Measurements from ENCODE around the gene CCDC136. TPM values are rescaled to one million over a fixed set of nuclear protein-coding genes. Genes with fewer than 3 reads are reported as not detected.

Gene CCDC136
- total and polyA plus RNA-seq, 3 donors from 2014 or later: 265 to 564 (median 553) TPM

DNA sequence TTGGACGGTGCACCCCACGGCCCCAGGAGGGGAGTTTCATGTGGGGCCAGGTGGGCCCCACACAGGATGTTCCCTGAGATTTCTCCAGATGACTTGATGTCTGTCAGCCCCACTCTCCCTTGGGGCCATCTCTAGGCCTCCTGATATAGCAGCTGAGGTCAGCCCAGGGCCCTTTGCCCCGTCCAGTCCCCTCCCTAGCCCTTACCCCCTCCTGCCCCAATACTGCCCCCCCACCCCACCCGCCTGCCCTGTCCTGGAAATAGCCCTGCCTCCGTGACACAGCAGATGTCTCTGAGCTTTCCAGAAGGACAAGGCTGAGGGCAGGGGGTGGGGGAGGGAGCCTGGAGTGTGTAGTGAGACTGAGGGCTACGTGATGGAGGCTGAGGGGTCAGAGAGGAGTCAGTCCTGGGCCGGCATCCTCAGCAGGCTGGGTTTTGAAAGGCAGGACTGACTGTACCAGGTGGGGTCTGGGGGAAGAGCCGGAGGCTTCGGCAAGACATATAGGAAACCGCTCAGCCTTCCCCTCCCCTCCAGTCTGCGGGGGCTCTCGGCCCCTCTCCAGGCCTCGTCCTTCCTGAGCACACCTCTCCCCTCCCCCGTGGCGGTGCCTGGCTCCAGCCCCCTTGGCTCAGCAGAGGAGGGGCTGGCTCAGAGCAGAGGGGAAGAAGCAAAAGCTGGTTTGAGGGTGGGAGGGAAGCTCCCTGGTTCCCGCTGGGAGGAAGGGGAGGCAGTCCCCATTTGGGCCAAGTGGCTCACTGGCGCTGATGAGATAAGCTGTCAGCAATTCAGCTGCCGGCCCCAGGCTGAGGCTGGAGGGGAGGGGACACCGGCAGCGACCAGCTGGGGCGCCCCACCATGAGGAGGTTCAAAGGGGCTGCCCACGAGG is 40.5 kb downstream of the CCDC136 start:
- no peaks in the 10 kb centered on the region for H3K27me3 ChIP-seq
- intact Hi-C loops (cut with DNase I; ENCODE audit: low total_unique reads): no loop called here
- WGBS, 2 donors: 15 to 24% methylated on average over 8 to 22 of the region's 22 CpGs

GRCh38 chr7:128832880-128833147 is 41.0 kb downstream of the CCDC136 start:
- 47 to 60% methylated on average over 2 of the region's 2 CpGs for WGBS, 2 donors
- peak overlapping the region; percentile 59 to 61 for H3K27ac ChIP-seq
- H3K36me3 ChIP-seq (ENCODE audit: low read depth, missing control alignments): no peaks in the 10 kb centered on the region
- H3K9me3 ChIP-seq: no peaks in the 10 kb centered on the region
- peaks cover 29% of the 10 kb centered on the region for H3K4me1 ChIP-seq
- no peaks in the 10 kb centered on the region for H3K27me3 ChIP-seq
- no peak for DNase-seq
- TF ChIP-seq POLR2A (IDR thresholded peaks at IDR 0.05): no peak
- TF ChIP-seq, protein P1, sequence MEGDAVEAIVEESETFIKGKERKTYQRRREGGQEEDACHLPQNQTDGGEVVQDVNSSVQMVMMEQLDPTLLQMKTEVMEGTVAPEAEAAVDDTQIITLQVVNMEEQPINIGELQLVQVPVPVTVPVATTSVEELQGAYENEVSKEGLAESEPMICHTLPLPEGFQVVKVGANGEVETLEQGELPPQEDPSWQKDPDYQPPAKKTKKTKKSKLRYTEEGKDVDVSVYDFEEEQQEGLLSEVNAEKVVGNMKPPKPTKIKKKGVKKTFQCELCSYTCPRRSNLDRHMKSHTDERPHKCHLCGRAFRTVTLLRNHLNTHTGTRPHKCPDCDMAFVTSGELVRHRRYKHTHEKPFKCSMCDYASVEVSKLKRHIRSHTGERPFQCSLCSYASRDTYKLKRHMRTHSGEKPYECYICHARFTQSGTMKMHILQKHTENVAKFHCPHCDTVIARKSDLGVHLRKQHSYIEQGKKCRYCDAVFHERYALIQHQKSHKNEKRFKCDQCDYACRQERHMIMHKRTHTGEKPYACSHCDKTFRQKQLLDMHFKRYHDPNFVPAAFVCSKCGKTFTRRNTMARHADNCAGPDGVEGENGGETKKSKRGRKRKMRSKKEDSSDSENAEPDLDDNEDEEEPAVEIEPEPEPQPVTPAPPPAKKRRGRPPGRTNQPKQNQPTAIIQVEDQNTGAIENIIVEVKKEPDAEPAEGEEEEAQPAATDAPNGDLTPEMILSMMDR (IDR thresholded peaks at IDR 0.05): no peak
- intact Hi-C loops (cut with DNase I; ENCODE audit: low total_unique reads): no loop called here
- H3K4me3 ChIP-seq: no peak overlapping the region

More for the DNA sequence above, 40.5 kb downstream of the CCDC136 start:
- Histone ChIP-seq H3K4me1 (peaks cover 29% of the 10 kb centered on the region), H3K36me3 (ENCODE audit: low read depth, missing control alignments) (no peaks in the 10 kb centered on the region), H3K27ac (peak overlapping the region; percentile 59 to 61), H3K4me3 (no peak overlapping the region), H3K9me3 (no peaks in the 10 kb centered on the region)
- TF ChIP-seq, protein P1 (IDR thresholded peaks at IDR 0.05): no peak
- no peak for TF ChIP-seq POLR2A (IDR thresholded peaks at IDR 0.05)
- no peak for DNase-seq

- DNase-seq: peak; percentile 54
- intact Hi-C loops (cut with DNase I; ENCODE audit: low total_unique reads): no loop called here
Measured at GRCh38 chr7:128833148-128833945, 41.6 kb downstream of the CCDC136 start.

DNA sequence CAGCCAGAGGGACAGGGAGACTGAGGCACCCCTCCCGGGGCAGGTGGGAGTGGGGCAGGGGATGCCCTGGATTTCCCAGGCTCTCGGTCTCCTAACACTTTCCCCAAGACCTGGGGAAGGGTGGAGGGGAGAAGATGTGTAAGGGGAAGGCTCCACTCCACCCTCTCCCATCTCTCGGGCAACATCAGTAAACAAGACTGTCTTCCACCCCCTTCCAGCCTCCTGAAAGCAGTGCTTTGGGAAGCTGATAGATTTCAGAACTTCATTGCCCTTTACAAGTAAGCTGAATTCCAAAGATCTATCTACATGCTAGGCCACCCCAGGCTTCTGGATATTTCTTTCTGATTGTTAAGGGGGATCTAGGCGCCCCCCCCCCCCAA is 42.2 kb downstream of the CCDC136 start:
- WGBS, 2 donors: 47 to 60% methylated on average over 3 to 4 of the region's 4 CpGs
- H3K4me1 ChIP-seq: peaks cover 29% of the 10 kb centered on the region
- no peak for DNase-seq
- intact Hi-C loops (cut with DNase I; ENCODE audit: low total_unique reads): no loop called here
- no peak overlapping the region for H3K27ac ChIP-seq
- no peak for TF ChIP-seq POLR2A (IDR thresholded peaks at IDR 0.05)
- TF ChIP-seq, protein P1 (IDR thresholded peaks at IDR 0.05): no peak
- H3K9me3 ChIP-seq: no peaks in the 10 kb centered on the region
- H3K27me3 ChIP-seq: no peaks in the 10 kb centered on the region
- no peaks in the 10 kb centered on the region for H3K36me3 ChIP-seq (ENCODE audit: low read depth, missing control alignments)
- H3K4me3 ChIP-seq: no peak overlapping the region

More at GRCh38 chr7:128833148-128833945, 41.6 kb downstream of the CCDC136 start:
- H3K4me1 ChIP-seq: peaks cover 29% of the 10 kb centered on the region
- WGBS, 2 donors: 26 to 36% methylated on average over 11 to 13 of the region's 13 CpGs
- H3K36me3 ChIP-seq (ENCODE audit: low read depth, missing control alignments): no peaks in the 10 kb centered on the region
- no peaks in the 10 kb centered on the region for H3K27me3 ChIP-seq
- H3K27ac ChIP-seq: peak overlapping the region; percentile 59 to 61
- TF ChIP-seq POLR2A (IDR thresholded peaks at IDR 0.05): no peak
- TF ChIP-seq, protein P1 (IDR thresholded peaks at IDR 0.05): no peak
- H3K9me3 ChIP-seq: no peaks in the 10 kb centered on the region
- H3K4me3 ChIP-seq: no peak overlapping the region

Measured in testis (tissue), 3 donors.